NCI-H146 treated with DMSO at 0.1 percent for 48 hours (cell line): ENCODE results near the gene SART1.
A peak's percentile ranks its signal among the peaks of the same experiment; 100 is the strongest.
"Not testable (repeated sequence)": the region's sequence is repeated elsewhere in the genome, so short reads cannot be mapped to it uniquely, and the experiment has no call there.

Experiments
- DNase-seq: peaks from one replicate; lab custom pipeline; 2025; ENCODE audit not compliant: unreplicated experiment; lab: John Stamatoyannopoulos, UW

Gene SART1

DNA sequence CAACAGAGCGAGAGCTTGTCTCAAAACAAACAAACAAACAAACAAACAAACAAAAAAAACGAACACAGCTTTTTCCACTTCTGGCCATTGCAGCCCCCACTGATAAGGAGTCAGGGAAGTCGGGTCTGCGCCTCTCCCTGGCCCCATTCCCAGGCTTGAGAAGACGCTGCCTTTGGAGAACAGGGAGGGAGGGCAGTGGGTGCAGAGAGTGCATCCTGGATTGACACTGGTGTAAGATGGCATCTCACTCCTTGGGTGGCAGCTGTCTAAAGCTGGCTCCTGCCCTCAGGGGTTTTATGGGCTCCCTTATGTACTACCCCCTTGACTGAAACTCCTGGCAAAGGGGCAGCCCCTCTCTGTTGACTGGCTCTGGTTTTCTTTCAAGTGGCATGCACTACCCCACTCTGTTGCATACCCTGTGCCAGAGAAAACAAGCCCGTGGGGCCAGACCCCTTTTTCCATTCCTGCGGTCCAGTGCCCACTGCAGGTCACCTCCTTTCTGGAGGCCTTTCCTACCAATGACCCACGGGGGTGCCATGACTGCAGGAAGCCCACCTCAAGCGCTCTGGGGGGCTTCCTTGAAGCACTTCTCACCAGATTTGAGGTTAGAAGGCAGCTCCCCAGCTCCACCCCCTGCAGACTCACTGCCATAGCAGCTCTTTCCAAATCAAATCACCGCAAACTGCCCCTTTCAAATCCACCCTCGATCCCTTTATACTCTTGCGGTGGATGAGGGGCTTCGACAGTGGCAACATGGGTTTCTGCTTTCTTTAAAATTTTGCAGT lies 29.6 kb upstream of the SART1 start:
- DNase-seq = no peak

DNA sequence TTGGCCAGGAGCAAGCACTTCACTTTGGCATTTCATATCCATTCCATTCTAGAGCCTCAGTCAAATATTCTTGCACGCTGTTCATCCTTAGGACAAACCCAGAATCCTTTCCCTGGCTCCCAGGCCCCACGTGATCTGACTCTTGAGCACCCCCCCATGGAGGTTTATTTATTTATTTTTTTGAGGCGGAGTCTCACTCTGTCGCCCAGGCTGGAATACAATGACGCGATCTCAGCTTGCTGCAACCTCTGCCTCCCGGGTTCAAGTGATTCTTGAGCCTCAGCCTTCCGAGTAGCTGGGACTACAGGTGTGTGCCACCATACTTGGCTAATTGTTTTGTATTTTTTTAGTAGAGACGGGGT lies 29.0 kb upstream of the SART1 start:
- peak; percentile 11 for DNase-seq

DNA sequence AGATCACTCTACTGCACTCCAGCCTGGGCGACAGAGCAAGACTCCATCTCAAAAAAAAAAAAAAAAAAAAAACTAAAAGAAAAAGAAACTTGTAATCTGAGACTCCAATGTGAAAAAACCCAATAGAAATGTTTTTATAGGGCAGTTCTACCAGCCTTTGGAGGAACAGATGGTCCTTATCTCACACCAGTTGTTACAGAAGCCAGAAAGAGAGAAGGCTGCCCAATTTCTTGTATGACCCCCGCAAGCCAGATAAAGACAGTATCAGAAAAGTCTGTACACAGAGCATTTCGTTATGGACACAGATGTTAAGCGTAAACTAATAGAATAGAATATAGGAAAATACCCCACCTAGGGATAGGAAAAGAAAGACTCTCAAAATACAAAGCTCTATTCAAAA lies 27.5 kb upstream of the SART1 start:
- DNase-seq = no peak

DNA sequence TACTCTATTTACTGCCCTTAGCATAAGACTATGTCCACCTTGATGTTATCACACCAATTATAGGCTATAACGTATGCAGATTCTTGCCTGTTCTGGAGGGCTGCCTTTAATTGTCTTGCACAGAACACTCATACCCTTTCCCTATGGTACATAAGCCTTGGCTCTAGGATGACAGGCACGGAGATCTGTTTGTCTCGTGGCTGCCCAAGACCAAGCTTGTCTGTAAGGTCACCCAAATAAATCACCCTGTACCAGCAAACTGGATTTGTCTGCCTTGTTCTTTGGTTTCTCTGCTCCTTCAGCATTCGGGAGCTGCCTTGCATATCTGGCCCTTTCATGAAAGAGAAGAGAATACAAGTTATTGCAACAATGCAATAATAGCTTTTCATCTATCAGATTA lies 23.8 kb upstream of the SART1 start:
- no peak for DNase-seq

- DNase-seq = no peak
Measured at GRCh38 chr11:65941720-65942310, 19.7 kb upstream of the SART1 start.

DNA sequence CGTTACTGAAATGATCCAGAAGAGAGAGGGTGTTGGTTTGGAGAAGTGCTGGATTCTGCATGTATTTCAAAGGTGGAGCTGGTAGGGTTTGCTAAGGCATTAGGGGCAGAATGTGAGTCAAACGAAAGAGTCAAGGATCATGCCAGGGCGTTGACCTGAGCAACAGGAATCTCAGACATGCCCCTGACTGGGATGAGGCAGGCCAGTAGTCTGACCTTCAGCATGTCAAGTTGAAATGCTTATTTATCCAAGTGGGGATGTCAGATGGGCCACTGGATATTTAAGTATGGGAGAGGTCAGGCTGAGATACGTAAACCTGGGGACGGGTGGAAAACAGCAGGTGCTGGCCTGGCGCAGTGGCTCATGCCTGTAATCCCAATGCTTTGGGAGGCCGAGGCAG lies 19.0 kb upstream of the SART1 start:
- no peak for DNase-seq

DNA sequence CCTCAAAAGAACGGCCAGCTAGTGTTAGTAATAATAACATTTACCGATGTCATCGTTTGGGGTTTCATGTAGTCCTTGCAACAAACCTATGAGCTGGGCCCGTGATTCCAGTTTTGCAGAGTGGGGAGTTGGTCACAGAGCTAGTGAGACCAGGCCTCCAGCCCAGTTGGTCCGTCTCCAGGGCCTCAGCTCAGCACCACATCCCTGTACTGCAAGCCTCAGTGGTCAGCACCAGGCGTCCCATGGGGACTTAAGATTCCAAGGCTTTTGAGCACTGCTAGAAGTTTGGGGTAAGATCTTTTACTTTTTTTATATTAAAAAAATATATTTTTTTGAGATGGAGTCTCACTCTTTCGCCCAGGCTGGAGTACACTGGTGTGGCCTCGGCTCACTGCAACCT lies 17.3 kb upstream of the SART1 start:
- no peak for DNase-seq

- DNase-seq = no peak
Measured at GRCh38 chr11:65944767-65945166, 16.8 kb upstream of the SART1 start.

- DNase-seq = no peak
Measured at GRCh38 chr11:65945430-65945911, 16.1 kb upstream of the SART1 start, which contains the start of gene TSGA10IP. TSS of gene TSGA10IP (plus strand) at chr11:65945480. CDS start at chr11:65945676, 196 bp downstream.

DNA sequence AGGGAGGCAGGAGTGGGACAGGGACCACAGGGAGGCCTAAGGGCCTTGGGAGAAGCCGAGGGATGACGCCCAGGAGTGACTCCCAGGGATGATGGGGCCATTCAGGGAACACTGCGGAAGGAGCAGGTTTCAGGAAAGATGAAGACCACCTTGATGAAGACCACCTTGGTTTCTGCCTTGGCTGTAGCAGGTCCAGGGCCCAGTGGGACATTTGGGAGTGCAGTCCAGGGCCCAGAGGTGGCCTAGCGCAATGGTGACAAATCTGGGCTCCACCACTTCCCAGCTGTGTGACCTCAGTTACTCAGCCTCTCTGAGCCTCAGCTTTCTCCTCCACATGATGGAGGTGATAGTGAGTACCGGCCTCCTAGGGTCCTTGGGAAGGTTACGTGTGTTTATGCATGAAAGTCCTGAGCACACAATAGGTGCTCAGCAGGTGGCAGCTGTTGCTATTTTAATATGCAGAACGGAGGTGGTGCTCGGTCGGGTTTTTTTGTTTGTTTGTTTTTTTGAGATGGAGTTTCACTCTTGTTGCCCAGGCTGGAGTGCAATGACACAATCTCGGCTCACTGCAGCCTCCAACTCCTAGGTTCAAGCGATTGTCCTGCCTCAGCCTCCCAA lies 15.5 kb upstream of the SART1 start:
- DNase-seq = no peak

DNA sequence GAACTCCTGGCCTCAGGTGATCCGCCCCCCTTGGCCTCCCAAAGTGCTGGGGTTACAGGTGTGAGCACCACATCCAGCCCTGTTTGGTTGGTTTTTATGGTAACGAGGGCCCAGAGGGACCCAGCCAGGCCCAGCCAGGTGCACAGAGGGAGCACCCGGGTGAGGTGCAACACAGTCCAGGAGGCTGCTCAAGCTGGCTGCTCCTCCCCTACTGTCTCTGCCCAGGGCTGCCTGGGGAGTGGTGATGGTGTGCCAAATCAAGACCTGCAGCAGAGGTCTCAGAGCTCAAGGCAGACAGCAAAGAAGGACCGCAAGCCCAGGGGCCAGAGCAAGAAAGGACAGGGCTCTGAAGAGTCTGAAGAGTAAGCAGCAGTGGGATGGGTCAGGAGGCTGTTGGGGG lies 14.9 kb upstream of the SART1 start:
- DNase-seq = no peak

DNA sequence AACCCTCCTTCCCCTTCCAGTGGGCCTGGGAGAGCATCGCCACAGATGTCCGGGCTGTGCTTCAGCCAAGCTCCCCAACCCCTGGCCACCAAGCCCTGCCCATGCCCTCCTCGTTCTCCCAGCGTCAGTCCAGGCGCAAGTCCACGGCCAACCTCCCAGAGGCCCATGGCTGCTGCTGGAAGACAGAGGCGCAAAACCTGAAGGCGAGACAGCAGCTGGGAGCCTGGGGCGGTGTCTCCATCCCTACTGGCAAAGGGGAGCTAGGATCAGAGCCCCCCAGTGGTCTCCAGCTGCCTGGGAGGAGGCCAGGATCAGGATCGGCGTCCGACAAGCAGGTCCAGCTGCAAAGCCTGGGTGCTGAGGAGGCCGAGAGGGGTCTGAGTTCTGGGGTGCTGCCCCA lies 14.4 kb upstream of the SART1 start:
- no peak for DNase-seq

DNA sequence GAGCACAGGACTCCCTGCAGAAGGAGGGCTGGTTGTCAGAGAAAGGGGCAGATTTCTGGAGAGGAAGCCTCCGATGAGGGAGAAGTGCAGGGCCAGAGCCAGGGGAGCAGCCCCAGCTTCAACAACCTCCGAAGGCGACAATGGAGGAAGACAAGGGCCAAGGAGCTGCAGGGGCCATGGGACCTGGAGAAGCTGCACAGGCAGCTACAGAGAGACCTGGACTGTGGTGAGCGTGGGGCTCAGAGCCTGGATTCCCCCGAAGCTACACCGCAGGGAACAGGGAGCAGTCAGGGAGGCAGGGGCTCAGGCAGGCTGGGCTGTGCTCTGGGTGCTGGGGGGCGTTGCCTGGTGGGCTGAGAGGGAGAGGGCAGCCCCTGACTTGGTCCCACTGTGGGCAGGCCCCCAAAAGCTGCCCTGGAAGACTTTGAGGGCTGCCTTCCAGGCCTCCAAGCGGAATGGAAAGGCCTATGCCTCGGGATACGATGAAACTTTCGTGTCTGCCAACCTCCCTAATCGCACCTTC lies 13.9 kb upstream of the SART1 start:
- DNase-seq = no peak

DNA sequence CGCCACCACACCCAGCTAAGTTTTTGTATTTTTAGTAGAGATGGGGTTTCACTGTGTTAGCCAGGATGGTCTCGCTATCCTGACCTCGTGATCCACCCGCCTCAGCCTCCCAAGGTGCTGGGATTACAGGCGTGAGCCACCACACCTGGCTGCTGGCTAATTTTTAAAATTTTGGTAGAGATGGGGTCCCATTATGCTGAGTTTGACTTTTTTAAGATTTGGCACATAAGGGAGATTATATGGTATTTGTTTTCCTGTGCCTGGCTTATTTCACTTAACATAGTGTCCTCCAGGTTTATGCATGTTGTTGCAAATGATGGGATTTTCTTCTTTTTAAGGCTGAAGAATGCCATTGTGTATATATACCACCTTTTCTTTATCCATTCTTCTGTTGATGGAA lies 10.8 kb upstream of the SART1 start:
- DNase-seq = not testable (repeated sequence)

- not testable (repeated sequence) for DNase-seq
Measured at GRCh38 chr11:65951641-65952040, 9.9 kb upstream of the SART1 start.

DNA sequence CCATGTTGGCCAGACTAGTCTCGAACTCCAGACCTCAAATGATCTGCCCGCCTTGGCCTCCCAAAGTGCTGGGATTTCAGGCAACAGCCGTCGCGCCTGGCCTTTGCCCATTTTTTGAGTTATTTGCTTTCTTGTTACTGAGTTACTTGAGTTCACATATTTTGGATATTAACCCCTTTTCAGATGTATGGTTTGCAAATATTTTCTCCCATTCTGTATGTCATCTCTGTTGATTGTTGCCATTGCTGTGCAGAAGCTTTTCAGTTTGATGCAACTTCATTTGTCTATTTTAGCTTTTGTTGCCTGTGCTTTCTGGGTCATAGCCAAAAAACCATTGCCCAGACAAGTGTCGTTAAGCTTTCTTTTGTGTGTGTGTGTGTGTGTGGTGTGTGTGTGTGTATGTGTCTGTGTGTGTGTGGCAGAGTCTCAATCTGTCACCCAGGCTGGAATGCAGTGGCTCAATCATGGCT lies 9.4 kb upstream of the SART1 start:
- no peak for DNase-seq

GRCh38 chr11:65953471-65953870 lies 8.1 kb upstream of the SART1 start:
- DNase-seq = no peak

DNA sequence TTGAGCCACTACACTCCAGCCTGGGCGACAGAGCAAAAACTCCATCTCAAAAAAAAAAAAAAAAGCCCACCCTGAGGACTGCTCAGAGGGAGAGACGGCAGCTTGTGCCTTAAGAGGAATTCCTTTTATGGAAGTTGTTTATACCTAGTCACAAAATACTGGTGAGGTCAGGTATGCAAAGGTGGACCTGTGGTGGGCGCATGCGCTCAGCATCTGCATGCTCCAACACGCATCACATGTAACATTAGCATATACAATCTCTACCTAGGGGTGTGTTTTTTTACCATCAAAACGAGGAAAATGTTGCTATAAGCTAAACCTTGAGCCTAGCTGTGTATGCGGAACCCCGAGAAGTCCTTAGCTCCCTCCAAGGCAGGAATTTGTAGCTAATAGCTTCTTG lies 6.8 kb upstream of the SART1 start:
- no peak for DNase-seq

DNA sequence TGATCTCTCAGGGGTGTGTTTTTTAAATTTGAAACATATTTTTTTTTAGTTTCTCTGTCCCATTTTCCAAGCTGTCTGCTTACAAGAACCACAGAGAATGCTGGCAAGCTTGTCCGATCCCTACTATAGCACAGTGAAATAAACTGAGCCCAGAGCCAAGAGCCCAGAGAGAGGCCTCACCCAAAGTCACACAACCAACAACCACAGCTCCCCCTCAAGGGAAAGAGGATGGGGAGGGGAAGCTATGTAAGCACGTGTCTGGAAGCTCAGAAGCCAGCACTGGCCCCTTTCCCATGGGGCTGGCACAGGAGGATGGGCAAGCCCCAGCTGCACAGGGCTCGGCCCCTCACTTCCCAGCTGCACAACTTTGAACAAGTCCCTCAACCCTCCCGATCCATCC lies 3.2 kb upstream of the SART1 start:
- no peak for DNase-seq

GRCh38 chr11:65958774-65959420 lies 2.6 kb upstream of the SART1 start:
- no peak for DNase-seq

GRCh38 chr11:65960824-65961266 lies 689 bp upstream of the SART1 start:
- no peak for DNase-seq
